GM21381 (cell line): ENCODE data around the gene E2F6.
"Not testable (repeated sequence)": the region's sequence is repeated elsewhere in the genome, so short reads cannot be mapped to it uniquely, and the experiment has no call there.

Experiments used
- ATAC-seq: cut with Tn5 transposase; IDR thresholded peaks from one replicate; pipeline ENCODE4 v1.9.1; 2021; ENCODE audit warnings: mild to moderate bottlenecking, moderate library complexity; ENCODE audit not compliant: unreplicated experiment

The E2F6 gene

DNA sequence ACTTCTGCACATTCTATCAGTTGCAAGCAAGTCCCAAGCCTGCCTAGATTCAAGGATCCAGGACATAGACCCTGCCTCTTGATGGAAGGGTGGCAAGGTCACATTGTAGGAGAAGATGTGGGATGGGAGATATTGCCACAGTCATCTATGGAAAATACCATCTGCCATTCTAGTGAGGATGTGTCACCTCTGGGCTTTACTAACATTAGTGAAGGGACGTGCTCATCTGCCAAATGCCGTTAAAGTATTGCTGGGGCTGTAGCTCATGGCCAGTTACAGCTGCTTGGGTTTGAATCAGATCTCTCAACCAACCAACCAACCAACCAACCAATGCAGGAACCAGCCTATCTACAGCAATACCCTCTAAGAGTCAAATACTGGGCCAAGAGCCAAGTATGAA lies 49.0 kb downstream of the E2F6 start:
- ATAC-seq = no peak

DNA sequence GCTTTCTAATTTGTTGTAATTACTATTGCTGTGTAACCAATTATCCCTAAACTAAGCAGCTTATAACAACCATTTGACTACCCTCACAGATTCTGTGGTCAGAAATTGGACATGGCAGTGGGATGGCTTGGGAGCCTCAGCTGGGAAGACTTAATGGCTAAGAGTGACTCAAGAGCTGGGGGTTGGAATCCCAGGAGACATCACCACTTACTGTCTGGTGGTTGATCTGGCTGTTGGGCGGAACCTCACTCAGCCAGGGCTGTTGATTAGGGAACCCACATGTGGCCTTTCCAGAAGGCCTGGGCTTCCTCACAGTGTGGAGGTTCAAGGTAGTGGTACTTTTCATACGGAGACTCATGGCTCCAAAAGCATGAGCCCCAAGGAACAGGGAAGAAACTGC lies 49.8 kb downstream of the E2F6 start:
- no peak for ATAC-seq

- no peak for ATAC-seq
Observed at GRCh38 chr2:11414372-11415124, 51.4 kb downstream of the E2F6 start.

DNA sequence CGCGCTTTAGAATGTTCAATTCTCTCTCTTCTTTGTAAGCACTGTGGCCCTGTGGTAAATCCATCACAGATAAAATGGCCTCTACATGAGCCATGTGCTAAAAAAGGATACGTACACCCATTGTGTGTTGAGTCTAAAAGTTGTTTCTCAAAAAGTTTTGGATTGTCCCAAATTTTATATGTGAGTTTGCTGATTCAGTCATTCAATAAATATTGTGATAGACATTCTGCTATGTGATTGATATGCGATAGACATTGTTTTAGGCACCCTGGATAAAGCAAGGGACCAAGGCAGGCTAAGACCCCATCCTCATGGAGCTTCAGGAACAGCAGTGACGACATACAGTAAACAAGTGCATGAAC lies 53.5 kb downstream of the E2F6 start:
- ATAC-seq = no peak

- ATAC-seq = no peak
Observed at GRCh38 chr2:11411768-11412448, 54.1 kb downstream of the E2F6 start.

GRCh38 chr2:11411244-11411643 lies 54.7 kb downstream of the E2F6 start:
- ATAC-seq = no peak

- ATAC-seq = no peak
Observed at GRCh38 chr2:11410101-11410500, 55.9 kb downstream of the E2F6 start.

DNA sequence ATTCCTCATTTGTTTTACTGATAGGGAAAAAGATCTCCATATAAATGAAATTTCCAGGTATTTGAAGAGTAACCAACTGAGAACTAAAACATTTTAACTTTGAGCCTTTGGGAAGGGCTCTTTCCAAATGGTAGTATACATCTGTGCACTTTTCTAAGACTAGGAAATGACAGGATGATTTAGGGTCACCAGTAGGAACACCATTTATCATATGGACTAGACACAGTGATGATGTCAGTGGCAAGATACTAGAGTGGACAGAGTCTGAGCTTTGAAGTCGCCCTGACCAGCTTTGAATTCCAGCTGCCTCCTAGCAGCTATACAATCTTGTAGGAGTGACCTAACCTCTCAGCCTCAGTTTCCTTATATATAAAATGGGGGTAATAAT lies 56.4 kb downstream of the E2F6 start:
- ATAC-seq = no peak

DNA sequence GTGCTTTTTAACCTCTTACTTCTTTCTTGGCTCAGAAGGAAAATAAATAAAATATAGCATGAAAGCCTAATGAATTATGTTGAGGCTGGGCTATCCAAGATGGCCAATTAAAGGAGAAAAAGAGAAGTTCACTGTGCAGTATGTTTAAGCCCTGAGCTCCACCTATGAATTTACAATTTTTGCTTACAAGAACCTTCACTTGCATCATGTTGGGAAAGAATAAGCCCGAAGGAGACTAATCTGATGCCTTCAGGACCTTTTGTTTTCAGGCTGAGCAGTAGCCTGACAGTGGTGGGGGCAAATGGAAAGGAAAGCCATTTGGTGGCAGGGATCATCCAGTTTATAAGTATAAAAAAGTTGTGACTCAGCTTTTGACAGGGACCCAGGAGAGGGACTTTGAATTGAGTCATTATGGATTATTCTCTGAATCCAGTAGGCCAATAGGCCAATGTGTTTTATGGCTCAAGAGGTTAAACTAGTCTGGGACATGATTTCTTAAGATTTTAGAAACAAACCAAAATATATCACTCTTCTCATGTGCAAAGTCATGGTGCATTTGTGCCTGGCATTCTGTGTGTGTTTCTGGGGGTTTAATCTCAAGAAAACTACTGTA lies 56.9 kb downstream of the E2F6 start:
- no peak for ATAC-seq

GRCh38 chr2:11407413-11407812 lies 58.5 kb downstream of the E2F6 start:
- ATAC-seq = no peak

- ATAC-seq = no peak
Observed at GRCh38 chr2:11406958-11407381, 59.0 kb downstream of the E2F6 start.

- ATAC-seq = no peak
Observed at GRCh38 chr2:11406267-11406957, 59.5 kb downstream of the E2F6 start.

GRCh38 chr2:11405599-11406266 lies 60.2 kb downstream of the E2F6 start:
- no peak for ATAC-seq

DNA sequence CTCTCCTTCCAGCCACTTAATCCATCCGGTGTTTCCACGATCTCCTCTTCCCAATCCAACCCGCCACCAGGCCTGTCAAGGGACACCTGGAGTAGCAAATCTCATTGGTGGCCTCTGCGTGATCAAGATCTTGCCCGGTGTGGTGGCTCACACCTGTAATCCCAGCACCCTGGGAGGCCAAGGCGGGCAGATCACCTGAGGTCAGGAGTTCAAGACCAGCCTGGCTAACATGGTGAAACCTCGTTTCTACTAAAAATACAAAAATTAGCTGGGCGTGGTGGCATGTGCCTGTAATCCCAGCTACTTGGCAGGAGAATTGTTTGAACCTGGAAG lies 60.9 kb downstream of the E2F6 start:
- ATAC-seq = not testable (repeated sequence)

GRCh38 chr2:11404376-11405073 lies 61.4 kb downstream of the E2F6 start:
- ATAC-seq = no peak

DNA sequence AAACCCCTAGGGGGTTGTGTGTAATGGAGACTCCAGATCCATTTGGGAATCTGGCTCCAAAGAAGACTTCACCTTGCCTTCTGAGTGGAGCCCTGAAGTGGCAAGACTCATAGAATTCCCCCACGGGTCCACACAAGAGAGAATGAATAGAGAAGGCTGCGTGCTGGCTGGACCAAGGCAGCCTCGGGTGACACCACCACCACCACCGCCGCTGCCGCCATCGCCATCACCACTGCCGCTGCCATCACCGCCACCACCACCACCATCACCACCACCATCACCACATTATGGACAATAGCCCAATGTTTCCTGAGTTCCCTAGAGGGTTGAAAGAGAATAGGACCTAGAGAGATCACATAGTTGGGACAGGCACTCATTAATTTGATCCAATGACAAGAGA lies 63.5 kb downstream of the E2F6 start:
- ATAC-seq = no peak

DNA sequence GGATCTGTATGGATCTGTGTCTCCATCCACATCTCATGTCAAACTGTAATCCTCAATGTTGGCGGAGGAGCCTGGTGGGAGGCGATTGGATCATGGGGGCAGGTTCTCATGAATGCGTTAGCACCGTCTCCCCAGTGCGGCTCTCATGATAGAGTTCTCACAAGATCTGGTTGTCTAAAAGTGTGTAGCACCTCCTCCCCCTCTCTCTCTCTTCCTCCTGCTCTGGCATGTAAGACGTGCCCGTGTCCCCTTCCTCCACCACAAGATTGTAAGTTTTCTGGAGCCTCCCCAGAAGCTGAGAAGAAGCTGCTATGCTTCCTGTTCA lies 66.6 kb downstream of the E2F6 start:
- no peak for ATAC-seq

DNA sequence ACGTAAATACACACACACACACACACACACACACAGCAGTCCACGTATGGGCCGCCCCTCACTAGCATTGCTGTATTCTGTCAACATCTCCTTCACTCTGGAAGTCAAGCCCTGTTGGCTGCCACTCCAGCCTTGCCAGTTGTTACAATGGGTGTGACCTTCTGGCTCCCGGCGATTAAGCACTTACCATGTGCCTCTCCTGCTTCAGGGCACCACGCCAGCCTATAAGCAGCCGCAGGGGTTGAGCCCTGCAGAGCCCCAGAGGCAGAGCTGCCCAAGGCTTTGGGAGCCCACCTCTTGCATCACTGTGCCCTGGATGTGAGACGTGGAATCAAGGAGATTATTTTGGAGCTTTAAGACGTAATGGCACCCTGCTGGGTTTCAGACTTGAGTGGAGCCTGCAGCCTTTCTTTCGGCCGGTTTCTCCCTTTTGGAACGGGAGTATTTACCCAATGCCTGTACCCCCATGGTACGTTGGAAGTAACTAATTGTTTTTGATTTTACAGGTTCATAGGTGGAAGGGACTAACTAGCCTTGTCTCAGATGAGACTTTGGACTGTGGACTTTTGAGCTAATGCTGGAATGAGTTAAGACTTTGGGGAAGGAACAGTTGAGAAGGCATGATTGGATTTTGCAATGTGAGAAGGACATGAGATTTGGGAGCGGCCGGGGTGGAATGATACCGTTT lies 67.1 kb downstream of the E2F6 start:
- no peak for ATAC-seq

- no peak for ATAC-seq
Observed at GRCh38 chr2:11397513-11397912, 68.4 kb downstream of the E2F6 start.
